ENCODE data around the gene COX19. TPM values are rescaled to one million over a fixed set of nuclear protein-coding genes. Genes with fewer than 3 reads are reported as not detected.

COX19 gene
- total RNA-seq: 13.7 and 14.1 TPM in 2 replicates

GRCh38 chr7:974820-975681 is at the start of gene COX19:
Gene COX19, minus strand, starts transcription at chr7:975549. Its CDS starts 40 bp downstream, at chr7:975509.

DNA sequence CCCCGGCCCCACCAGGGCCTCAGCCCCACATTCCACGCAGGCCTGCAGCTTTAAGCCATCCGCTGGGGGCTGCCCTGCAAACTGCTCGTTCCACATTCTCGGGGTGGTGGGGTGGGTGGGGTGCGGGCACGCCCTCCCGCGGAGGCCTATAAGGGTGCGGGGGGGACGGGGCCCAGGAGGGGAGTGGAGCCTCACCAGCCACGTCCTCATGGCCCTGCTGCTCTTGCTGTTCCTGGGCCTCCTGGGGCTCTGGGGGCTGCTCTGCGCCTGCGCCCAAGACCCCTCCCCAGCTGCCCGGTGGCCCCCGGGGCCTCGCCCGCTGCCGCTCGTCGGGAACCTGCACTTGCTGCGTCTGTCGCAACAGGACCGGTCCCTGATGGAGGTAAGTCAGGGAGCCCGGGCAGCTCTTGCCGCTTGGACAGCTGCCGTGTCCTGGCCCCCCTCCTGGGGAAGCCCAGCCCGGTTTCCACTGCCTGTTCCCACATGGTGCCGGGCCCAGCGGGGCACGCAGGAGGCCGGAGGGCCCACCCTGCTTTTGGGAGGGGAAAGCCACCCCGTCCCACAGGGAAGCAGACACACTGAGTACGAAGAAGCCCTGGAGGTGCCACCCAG is 7.8 kb upstream of the COX19 start, which contains the start of gene CYP2W1:
Gene CYP2W1 (plus strand): TSS at position 178 of the 612 bp plus-strand sequence. CDS start 31 bp downstream, at position 209.

DNA sequence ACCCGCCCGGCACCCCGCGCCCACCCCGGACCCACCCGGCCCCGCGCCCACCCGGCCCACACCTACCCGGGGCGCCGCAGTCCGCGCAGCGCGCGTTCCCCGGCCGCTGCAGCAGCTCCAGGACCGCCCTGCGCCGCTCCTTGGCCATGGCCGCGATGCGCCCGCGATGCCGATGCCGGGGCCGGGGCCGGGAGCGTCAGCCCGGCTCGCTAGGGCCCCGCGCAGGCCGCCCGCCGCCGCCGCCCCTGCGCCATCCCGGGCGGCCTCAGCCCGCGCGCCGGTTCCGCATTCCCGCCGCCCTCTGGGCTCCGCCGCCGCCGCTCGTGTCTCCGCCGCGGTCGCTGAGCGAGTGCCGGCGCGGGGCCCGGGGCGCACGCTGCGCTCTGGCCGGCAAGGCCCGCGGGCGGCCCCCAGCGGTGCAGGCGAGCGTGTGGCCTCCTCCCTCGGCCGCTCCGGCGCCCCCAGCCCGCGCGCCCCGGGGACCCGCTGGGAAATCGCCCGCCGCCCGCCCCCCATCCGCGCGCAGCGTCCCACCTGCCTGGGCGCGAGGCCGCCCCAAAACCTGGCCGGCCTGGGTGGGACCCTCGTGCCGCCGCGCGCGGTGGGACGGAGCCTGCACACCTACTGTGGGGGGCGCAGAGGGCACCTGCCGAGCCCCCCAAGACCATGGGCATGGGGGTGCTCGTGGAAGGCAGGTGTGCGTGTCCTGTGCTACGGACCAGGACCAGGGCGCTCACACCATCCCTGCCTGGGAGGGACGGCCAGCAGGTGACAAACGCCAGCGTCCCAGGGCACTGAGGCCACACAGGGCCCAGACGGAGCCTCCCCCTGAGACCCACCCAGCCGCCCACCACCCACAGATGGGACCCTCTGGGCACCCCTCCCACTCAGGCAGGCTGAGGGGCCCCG is 20.8 kb downstream of the COX19 start, which contains the start of gene ADAP1:
Gene ADAP1 (minus strand): TSS at position 351 of the 909 bp plus-strand sequence. CDS start 203 bp downstream, at position 148.

Other genes with a start within 250 kb of the COX19 start
- gene DNAAF5, start 248.8 kb downstream of the COX19 start, total RNA-seq: 10.4 and 24.6 TPM in 2 replicates
- 9.2 and 14.0 TPM in 2 replicates for gene PRKAR1B, start 248.3 kb downstream of the COX19 start, total RNA-seq
- gene SUN1, start 143.1 kb downstream of the COX19 start, total RNA-seq: 116 and 188 TPM in 2 replicates
- gene GET4, start 99.0 kb downstream of the COX19 start, total RNA-seq: 17.5 and 24.7 TPM in 2 replicates
- gene ADAP1, start 20.9 kb downstream of the COX19 start, total RNA-seq: 5.3 and 8.1 TPM in 2 replicates
- gene CYP2W1, start 7.6 kb upstream of the COX19 start, total RNA-seq: under 0.01 TPM in 1 of 2 replicates, not detected in the other
- gene GPR146, start 69.0 kb upstream of the COX19 start, total RNA-seq: 3.8 and 7.7 TPM in 2 replicates
- 0.59 and 1.6 TPM in 2 replicates for gene GPER1, start 112.6 kb upstream of the COX19 start, total RNA-seq
- 14.6 and 15.1 TPM in 2 replicates for gene ZFAND2A, start 184.6 kb upstream of the COX19 start, total RNA-seq